Upper lobe of left lung (tissue), 4 donors: ENCODE results near the gene B4GALNT2.

Source experiments
- CTCF ChIP-seq, 6 experiments: fragments of 450-650 bp in 4 of 6; fragments of 200-600 bp in 2 of 6; sonication (generic) in 2 of 6; IDR thresholded peaks; one replicate each; pipeline ENCODE4 v1.5.1; 2016 to 2019; ENCODE audit warnings: antibody characterized with exemption in 6 of 6
- POLR2A ChIP-seq, 4 donors: fragments of 450-650 bp; IDR thresholded peaks; one replicate each; pipeline ENCODE4 v1.5.1; 2016 to 2017; ENCODE audit warnings: antibody characterized with exemption in 4 of 4, mild to moderate bottlenecking in 2 of 4

DNA sequence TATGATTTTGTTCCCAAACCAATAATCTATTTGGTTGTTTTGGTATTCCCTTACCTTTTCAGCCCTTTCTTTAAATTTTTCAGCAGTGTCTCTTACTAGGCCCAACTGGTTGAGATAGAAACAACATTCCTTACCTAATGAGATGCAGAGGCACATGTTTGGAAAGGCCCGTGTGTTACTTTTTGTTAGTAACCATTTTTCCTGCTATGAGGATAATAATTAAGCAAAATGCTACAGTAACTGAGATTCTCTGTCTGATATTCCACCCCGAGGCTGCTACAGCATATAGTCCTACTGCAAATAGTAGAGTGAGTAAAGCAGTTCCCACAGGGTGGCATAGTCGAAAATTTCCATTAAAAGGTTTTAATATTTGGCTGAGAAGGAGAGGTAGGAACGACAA is 10.0 kb upstream of the B4GALNT2 start:
- TF ChIP-seq CTCF (IDR thresholded peaks at IDR 0.05) (no peak), POLR2A (IDR thresholded peaks at IDR 0.05) (no peak)
